ENCODE data around the gene EXOC6B. TPM values are rescaled to one million over a fixed set of nuclear protein-coding genes. Genes with fewer than 3 reads are reported as not detected.

Gene EXOC6B
- total and polyA plus RNA-seq, 8 donors = 2.4 to 19.2 (median 11.3) TPM

GRCh38 chr2:72754628-72755320 is 71.1 kb downstream of the EXOC6B start:
- no peak overlapping the region for H3K4me3 ChIP-seq
- H3K27me3 ChIP-seq = no peaks in the 10 kb centered on the region
- peak overlapping the region in 1 of 4 donors; percentile 17 for H3K27ac ChIP-seq
- no peaks in the 10 kb centered on the region for H3K36me3 ChIP-seq
- DNase-seq (no peak), ATAC-seq (no peak), FAIRE-seq (no peak)
- 88 to 92% methylated on average over 3 of the region's 3 CpGs for WGBS, 2 donors
- H3K9me3 ChIP-seq = no peaks in the 10 kb centered on the region
- peaks cover 19 to 25% (median 25%) of the 10 kb centered on the region in 3 donors for H3K4me1 ChIP-seq
- no peak for TF ChIP-seq CTCF (IDR thresholded peaks at IDR 0.05)
- intact Hi-C loops (cut with DNase I) = no loop called here

GRCh38 chr2:72750977-72751639 is 74.7 kb downstream of the EXOC6B start:
- TF ChIP-seq CTCF (IDR thresholded peaks at IDR 0.05) = no peak
- no peak for ATAC-seq
- no peaks in the 10 kb centered on the region for H3K27me3 ChIP-seq
- FAIRE-seq = peak; percentile 49
- peaks cover 6 to 10% (median 8%) of the 10 kb centered on the region in 3 donors for H3K4me1 ChIP-seq
- 86 to 89% methylated on average over 3 of the region's 3 CpGs for WGBS, 2 donors
- H3K27ac ChIP-seq = no peak overlapping the region
- H3K36me3 ChIP-seq = no peaks in the 10 kb centered on the region
- no peak for DNase-seq
- no peak overlapping the region for H3K4me3 ChIP-seq
- intact Hi-C loops (cut with DNase I) = no loop called here
- H3K9me3 ChIP-seq = no peaks in the 10 kb centered on the region

GRCh38 chr2:72750466-72750865 is 75.4 kb downstream of the EXOC6B start:
- Histone ChIP-seq H3K27me3 (no peaks in the 10 kb centered on the region), H3K36me3 (no peaks in the 10 kb centered on the region), H3K4me1 (peaks cover 3 to 8% (median 5%) of the 10 kb centered on the region in 3 donors), H3K9me3 (no peaks in the 10 kb centered on the region), H3K4me3 (no peak overlapping the region), H3K27ac (no peak overlapping the region)
- DNase-seq (no peak), ATAC-seq (no peak), FAIRE-seq (no peak)
- TF ChIP-seq CTCF (IDR thresholded peaks at IDR 0.05) = no peak
- 75 to 77% methylated on average over 1 of the region's 1 CpG for WGBS, 2 donors
- intact Hi-C loops (cut with DNase I) = no loop called here

- FAIRE-seq (no peak), DNase-seq (no peak), ATAC-seq (no peak)
- H3K4me1 ChIP-seq = no peaks in the 10 kb centered on the region
- no peaks in the 10 kb centered on the region for H3K9me3 ChIP-seq
- H3K27me3 ChIP-seq = no peaks in the 10 kb centered on the region
- intact Hi-C loops (cut with DNase I) = loop anchor here in 1 of 3 donors (10.0 kb wide), 1 partner anchor 823 kb away; no protein-coding TSS in a partner anchor
- 76 to 91% methylated on average over 1 of the region's 1 CpG for WGBS, 2 donors
- no peak overlapping the region for H3K4me3 ChIP-seq
- H3K27ac ChIP-seq = no peak overlapping the region
- H3K36me3 ChIP-seq = no peaks in the 10 kb centered on the region
- no peak for TF ChIP-seq CTCF (IDR thresholded peaks at IDR 0.05)
Measured at GRCh38 chr2:72747344-72747743, 78.5 kb downstream of the EXOC6B start.

Measured in pancreas (tissue), 10 donors.